Neuronal stem cell (in vitro differentiated cells): ENCODE measurements around the gene EHMT1.

ENCODE experiments used
- DNase-seq: peaks from one replicate; pipeline ENCODE4 v3.0.0-alpha.2; 2013; ENCODE audit warnings: low spot score
- H2AFZ ChIP-seq: one replicate; pipeline ENCODE4 v1.6.1; 2013; ENCODE audit warnings: mild to moderate bottlenecking, low read length, inconsistent platforms
- H2AK5ac ChIP-seq: 2 replicates; pipeline ENCODE4 v1.6.1; 2013; ENCODE audit warnings: low read depth, mild to moderate bottlenecking, inconsistent platforms, low read length, moderate library complexity, mixed read lengths
- H2BK120ac ChIP-seq: 2 replicates; pipeline ENCODE4 v1.6.1; 2013; ENCODE audit warnings: low read depth, mild to moderate bottlenecking, inconsistent platforms, low read length, moderate library complexity, mixed read lengths
- H2BK12ac ChIP-seq: one replicate; pipeline ENCODE4 v1.6.1; 2013; ENCODE audit warnings: low read length, inconsistent platforms
- H2BK15ac ChIP-seq: 2 replicates; pipeline ENCODE4 v1.6.1; 2013; ENCODE audit warnings: mild to moderate bottlenecking, low read length, inconsistent platforms, mixed read lengths
- H2BK5ac ChIP-seq: one replicate; pipeline ENCODE4 v1.6.1; 2013; ENCODE audit warnings: inconsistent platforms, mild to moderate bottlenecking, low read length, moderate library complexity
- H3K14ac ChIP-seq: one replicate; pipeline ENCODE4 v1.6.1; 2013; ENCODE audit warnings: low read length, inconsistent platforms
- H3K18ac ChIP-seq: 2 replicates; pipeline ENCODE4 v1.6.1; 2013; ENCODE audit warnings: low read length, inconsistent platforms
- H3K23ac ChIP-seq: 2 replicates; pipeline ENCODE4 v1.6.1; 2013; ENCODE audit warnings: low read depth, mild to moderate bottlenecking, mixed read lengths, low read length, inconsistent platforms; ENCODE audit not compliant: poor library complexity
- H3K27ac ChIP-seq: replicated peaks from 3 replicates; pipeline ENCODE4 v1.5.1; 2013; ENCODE audit warnings: low read length, inconsistent platforms
- H3K27me3 ChIP-seq, 3 experiments: 2 replicates each; pipeline ENCODE4 v1.6.1; 2013; ENCODE audit warnings: low read length in 3 of 3, mild to moderate bottlenecking in 2 of 3, inconsistent platforms in 1 of 3, low read depth in 1 of 3, mixed read lengths in 1 of 3, moderate library complexity in 1 of 3; ENCODE audit not compliant: control insufficient read depth in 3 of 3, insufficient read depth in 3 of 3
- H3K36me3 ChIP-seq, 2 donors: replicated peaks in 1 of 2; 2 replicates each; pipeline ENCODE4 v1.6.1; 2013; ENCODE audit warnings: low read length in 2 of 2; ENCODE audit not compliant: control insufficient read depth in 2 of 2, insufficient read depth in 2 of 2
- H3K4ac ChIP-seq: 2 replicates; pipeline ENCODE4 v1.6.1; 2013; ENCODE audit warnings: inconsistent platforms, mild to moderate bottlenecking, low read length, moderate library complexity
- H3K4me1 ChIP-seq, 2 donors: 1 replicate in 1 of 2; 2 replicates in 1 of 2; pipeline ENCODE4 v1.6.1; 2013; ENCODE audit warnings: low read length in 2 of 2, low read depth in 1 of 2; ENCODE audit not compliant: control insufficient read depth in 2 of 2, insufficient read depth in 1 of 2
- H3K4me2 ChIP-seq: one replicate; pipeline ENCODE4 v1.6.1; 2013; ENCODE audit warnings: mild to moderate bottlenecking, low read length, inconsistent platforms; ENCODE audit not compliant: insufficient read depth, poor library complexity, severe bottlenecking
- H3K4me3 ChIP-seq, 2 donors: 2 replicates each; pipeline ENCODE4 v1.5.1; 2013; ENCODE audit warnings: low read length in 2 of 2, mild to moderate bottlenecking in 2 of 2, inconsistent platforms in 1 of 2, moderate library complexity in 1 of 2
- H3K79me1 ChIP-seq: one replicate; pipeline ENCODE4 v1.6.1; 2013; ENCODE audit warnings: low read depth, mild to moderate bottlenecking, inconsistent platforms, low read length, moderate library complexity
- H3K9ac ChIP-seq: one replicate; pipeline ENCODE4 v1.6.1; 2013; ENCODE audit warnings: mild to moderate bottlenecking, low read depth, low read length, inconsistent platforms; ENCODE audit not compliant: poor library complexity
- H3K9me3 ChIP-seq, 2 donors: replicated peaks in 1 of 2; 2 replicates each; pipeline versions ENCODE3 to v1.6.1; 2013; ENCODE audit warnings: low read length in 2 of 2, mild to moderate bottlenecking in 2 of 2, inconsistent platforms in 1 of 2, low read depth in 1 of 2, mixed read lengths in 1 of 2, moderate library complexity in 1 of 2; ENCODE audit not compliant: control insufficient read depth in 2 of 2, insufficient read depth in 1 of 2
- H4K8ac ChIP-seq: one replicate; pipeline ENCODE4 v1.6.1; 2013; ENCODE audit warnings: low read depth, mild to moderate bottlenecking, inconsistent platforms, low read length, moderate library complexity
- H4K91ac ChIP-seq: one replicate; pipeline ENCODE4 v1.6.1; 2013; ENCODE audit warnings: low read length, low read depth, mild to moderate bottlenecking, inconsistent platforms; ENCODE audit not compliant: poor library complexity
- WGBS, 2 donors: extraction: QIAGEN DNeasy Blood & Tissue Kit; methylation state at CpG; one replicate each; pipeline ENCODE4 v1.1.7; 2013; ENCODE audit warnings: missing lambda C conversion rate in 2 of 2, mixed read lengths in 1 of 2; ENCODE audit not compliant: insufficient read length in 2 of 2, insufficient replicate concordance in 1 of 2; ENCODE audit errors: extremely low coverage in 2 of 2; 5-methylcytosine and 5-hydroxymethylcytosine counted together

Gene EHMT1

DNA sequence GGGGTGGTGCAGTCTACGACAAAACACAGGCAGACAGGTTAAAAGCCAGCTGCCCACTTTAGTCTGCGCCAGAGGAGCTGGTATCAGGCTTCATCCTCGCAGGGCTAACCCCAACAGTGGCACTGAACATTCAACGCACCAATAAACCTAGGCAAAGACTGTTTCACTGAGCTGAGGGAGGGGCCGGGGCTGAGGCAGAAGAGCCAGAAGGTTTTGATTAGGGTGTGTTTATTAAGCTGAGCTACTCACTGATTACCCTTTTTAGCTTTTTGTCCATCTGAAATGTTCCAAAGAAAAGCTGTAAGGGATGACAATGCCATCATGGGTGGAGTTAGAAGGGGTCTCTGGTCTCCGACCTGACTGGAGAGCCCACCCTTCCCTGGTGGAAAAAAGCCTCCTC lies 29.9 kb upstream of the EHMT1 start:
- peak overlapping the region; percentile 97 for H3K4me2 ChIP-seq
- WGBS, 2 donors = no CpG with 5 or more reads among the region's 6 CpGs
- DNase-seq = no peak

DNA sequence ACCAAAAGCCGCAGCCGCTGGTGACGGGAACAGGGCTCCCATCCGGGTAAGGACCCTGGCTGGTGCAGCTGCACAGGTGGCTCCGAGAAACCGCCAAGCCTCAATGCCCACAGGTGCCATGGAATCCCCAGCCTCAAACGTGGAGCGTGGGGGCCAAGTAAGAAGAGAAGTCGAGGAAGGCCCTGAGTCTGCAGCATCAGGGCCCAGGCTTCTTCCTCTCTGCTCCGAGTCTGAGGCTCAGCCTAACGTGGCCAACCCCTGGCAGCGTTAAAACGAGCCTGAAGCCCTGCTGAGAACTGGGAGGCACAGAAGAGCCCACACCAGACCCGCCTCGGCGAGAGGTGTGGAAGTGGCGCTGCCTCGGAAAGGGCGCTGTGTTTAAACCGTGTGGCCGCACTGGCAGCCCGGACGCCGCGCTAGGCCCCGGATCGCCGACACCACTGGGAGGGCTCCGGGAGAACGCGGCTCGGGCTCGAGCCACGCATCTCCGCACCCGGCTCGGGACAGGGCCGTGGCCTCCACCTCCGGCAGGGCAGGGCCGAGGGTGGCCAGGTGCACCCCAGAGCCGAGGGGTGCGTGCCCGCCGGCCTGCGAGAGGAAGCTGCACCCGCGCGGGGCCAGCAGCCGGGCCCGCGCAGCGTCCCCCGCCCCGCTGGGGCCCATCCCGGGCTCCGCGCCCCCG lies 29.2 kb upstream of the EHMT1 start:
- peaks cover 35 to 48% of the 10 kb centered on the region in 2 donors for H3K36me3 ChIP-seq
- H3K23ac ChIP-seq = peak overlapping the region; percentile 44
- no peak overlapping the region for H2AFZ ChIP-seq
- no peak overlapping the region for H2BK12ac ChIP-seq
- H2AK5ac ChIP-seq = peak overlapping the region; percentile 96
- peak overlapping the region; percentile 90 for H2BK5ac ChIP-seq
- H4K91ac ChIP-seq = no peak overlapping the region
- H3K4me3 ChIP-seq = peak overlapping the region; percentile 97 to 98
- peaks cover 22% of the 10 kb centered on the region for H3K79me1 ChIP-seq
- peak overlapping the region; percentile 97 for H3K4me2 ChIP-seq
- H2BK15ac ChIP-seq = no peak overlapping the region
- H3K27me3 ChIP-seq = no peaks in the 10 kb centered on the region
- WGBS, 2 donors = no CpG with 5 or more reads among the region's 58 CpGs
- H3K4ac ChIP-seq = peak overlapping the region; percentile 66
- H4K8ac ChIP-seq = no peak overlapping the region
- peak overlapping the region; percentile 80 for H3K18ac ChIP-seq
- peaks cover 7 to 13% of the 10 kb centered on the region in 2 donors for H3K4me1 ChIP-seq
- H3K9ac ChIP-seq = peak overlapping the region; percentile 99
- no peak overlapping the region for H2BK120ac ChIP-seq
- H3K27ac ChIP-seq = no peak overlapping the region
- H3K14ac ChIP-seq = peak overlapping the region; percentile 89
- DNase-seq = no peak
- no peaks in the 10 kb centered on the region for H3K9me3 ChIP-seq

More for the DNA sequence above, 29.9 kb upstream of the EHMT1 start:
- Histone ChIP-seq H3K36me3 (peaks cover 38 to 55% of the 10 kb centered on the region in 2 donors), H3K9me3 (no peaks in the 10 kb centered on the region), H2BK15ac (no peak overlapping the region), H3K27me3 (no peaks in the 10 kb centered on the region), H2BK12ac (no peak overlapping the region), H3K9ac (peak overlapping the region; percentile 99), H3K79me1 (peaks cover 24% of the 10 kb centered on the region), H3K27ac (no peak overlapping the region), H4K91ac (no peak overlapping the region), H3K14ac (no peak overlapping the region), H3K4me1 (peaks cover 7 to 13% of the 10 kb centered on the region in 2 donors), H2BK120ac (no peak overlapping the region), H3K4ac (no peak overlapping the region), H4K8ac (no peak overlapping the region), H2BK5ac (peak overlapping the region; percentile 90), H3K23ac (peak overlapping the region; percentile 44), H2AK5ac (no peak overlapping the region), H3K18ac (no peak overlapping the region), H3K4me3 (peak overlapping the region; percentile 97 to 98), H2AFZ (no peak overlapping the region)

DNA sequence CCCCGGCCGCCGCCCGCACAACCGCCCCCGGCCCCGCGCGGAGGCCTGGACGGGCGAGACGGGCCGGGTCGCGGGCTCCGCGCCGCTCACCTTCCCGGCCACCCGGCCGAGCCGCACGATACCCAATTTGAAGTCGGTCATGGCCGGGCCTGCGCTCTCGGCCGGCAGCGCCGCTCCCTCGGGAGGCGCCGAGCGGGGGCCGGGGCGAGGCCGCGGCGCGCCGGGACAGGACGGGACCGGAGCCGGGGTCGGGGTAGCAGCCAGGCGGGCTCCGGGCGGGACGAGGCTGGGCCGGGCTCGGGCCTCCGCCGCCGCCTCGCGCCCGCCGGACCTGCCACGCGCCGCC lies 28.7 kb upstream of the EHMT1 start:
- H3K14ac ChIP-seq = no peak overlapping the region
- H2AK5ac ChIP-seq = no peak overlapping the region
- peak overlapping the region; percentile 93 for H3K23ac ChIP-seq
- H3K36me3 ChIP-seq = peaks cover 34 to 43% of the 10 kb centered on the region in 2 donors
- WGBS, 2 donors = no CpG with 5 or more reads among the region's 61 CpGs
- no peak overlapping the region for H2BK5ac ChIP-seq
- no peaks in the 10 kb centered on the region for H3K9me3 ChIP-seq
- H4K8ac ChIP-seq = no peak overlapping the region
- no peak overlapping the region for H4K91ac ChIP-seq
- H3K4me1 ChIP-seq = peaks cover 7 to 13% of the 10 kb centered on the region in 2 donors
- H2AFZ ChIP-seq = peak overlapping the region; percentile 69
- H3K4me3 ChIP-seq = peak overlapping the region; percentile 97 to 98
- no peak for DNase-seq
- H3K18ac ChIP-seq = peak overlapping the region; percentile 87
- H3K4me2 ChIP-seq = peak overlapping the region; percentile 97
- no peaks in the 10 kb centered on the region for H3K27me3 ChIP-seq
- H2BK15ac ChIP-seq = no peak overlapping the region
- H3K79me1 ChIP-seq = peaks cover 22% of the 10 kb centered on the region
- no peak overlapping the region for H3K4ac ChIP-seq
- H3K9ac ChIP-seq = peak overlapping the region; percentile 86
- no peak overlapping the region for H2BK120ac ChIP-seq
- no peak overlapping the region for H2BK12ac ChIP-seq
- H3K27ac ChIP-seq = no peak overlapping the region

DNA sequence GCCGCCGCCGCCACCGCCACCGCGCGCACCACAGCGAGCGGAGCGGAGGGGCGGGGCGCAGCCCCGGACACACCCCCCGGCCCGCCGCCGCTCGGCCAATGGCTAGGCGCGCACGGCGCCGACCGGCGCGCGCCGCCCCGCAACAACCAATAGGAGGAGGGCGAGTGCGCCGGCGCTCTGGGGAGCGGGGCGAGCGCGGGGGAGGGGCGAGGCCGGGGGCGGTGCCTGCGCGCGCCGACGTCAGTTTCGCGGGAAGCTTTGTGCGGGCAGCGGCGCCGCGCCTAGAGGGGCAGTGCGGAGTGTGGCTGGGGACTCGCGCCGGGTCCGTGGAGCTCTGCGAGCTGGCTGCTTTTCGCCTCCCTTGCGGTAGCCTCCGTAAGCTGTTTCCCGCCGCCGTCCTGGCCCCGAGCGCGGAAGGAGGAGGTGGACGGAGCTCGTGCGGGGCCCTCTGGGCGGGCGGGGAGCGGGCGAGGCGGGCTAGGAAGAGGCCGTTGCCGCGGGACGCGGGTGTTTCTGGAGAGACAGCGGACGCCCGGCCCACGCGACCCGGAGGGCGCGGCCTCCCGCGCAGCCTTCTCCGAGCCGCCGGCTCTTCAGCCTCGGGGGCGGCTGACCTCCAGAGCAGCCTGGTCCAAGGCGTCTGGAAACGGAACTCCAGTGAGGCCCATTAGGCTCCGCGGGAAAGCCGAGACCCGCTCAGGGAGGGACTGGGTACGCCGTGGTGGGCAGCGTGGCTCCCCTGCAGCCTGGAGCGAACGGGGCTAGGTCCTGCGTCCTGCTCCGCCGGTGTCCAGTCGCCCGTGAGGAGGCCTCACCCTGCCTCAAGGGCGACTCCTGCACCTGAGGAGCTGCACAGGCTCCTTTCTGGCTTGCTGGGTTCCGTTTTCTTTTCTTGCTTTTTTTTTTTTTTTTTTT lies 28.1 kb upstream of the EHMT1 start, which contains the start of gene ZMYND19:
Gene ZMYND19 (minus strand): TSS at position 44 of the 915 bp plus-strand sequence. CDS start 249 bp downstream, outside the sequence.
- no CpG with 5 or more reads among the region's 113 CpGs for WGBS, 2 donors

More for the DNA sequence above, 28.1 kb upstream of the EHMT1 start, which contains the start of gene ZMYND19:
- Histone ChIP-seq H2BK5ac (peak within 1 kb of the TSS; percentile 90), H3K79me1 (peaks cover 22% of the 10 kb centered on the region), H3K27me3 (no peaks in the 10 kb centered on the region), H2BK12ac (no peak within 1 kb of the TSS), H3K4me3 (peak within 1 kb of the TSS; percentile 97 to 98), H3K27ac (peak within 1 kb of the TSS; percentile 28), H2BK120ac (no peak within 1 kb of the TSS), H2AK5ac (peak within 1 kb of the TSS; percentile 96), H3K9ac (peak within 1 kb of the TSS; percentile 99), H3K4me2 (peak within 1 kb of the TSS; percentile 97), H2AFZ (peak within 1 kb of the TSS; percentile 97), H3K4ac (peak within 1 kb of the TSS; percentile 66), H3K9me3 (no peaks in the 10 kb centered on the region), H2BK15ac (peak within 1 kb of the TSS; percentile 67), H4K8ac (no peak within 1 kb of the TSS), H3K23ac (peak within 1 kb of the TSS; percentile 93), H3K14ac (peak within 1 kb of the TSS; percentile 89), H3K4me1 (peaks cover 7 to 13% of the 10 kb centered on the region in 2 donors), H3K36me3 (peaks cover 31 to 37% of the 10 kb centered on the region in 2 donors), H3K18ac (peak within 1 kb of the TSS; percentile 94), H4K91ac (peak within 1 kb of the TSS; percentile 64)
- DNase-seq = peak; percentile 92
